NCI-H748 (cell line): ENCODE results near the gene ZNF248.
"Not testable (repeated sequence)": the region's sequence is repeated elsewhere in the genome, so short reads cannot be mapped to it uniquely, and the experiment has no call there.

Source experiments
- DNase-seq: peaks from one replicate; lab custom pipeline; 2025; ENCODE audit not compliant: unreplicated experiment; lab: John Stamatoyannopoulos, UW

Gene ZNF248

GRCh38 chr10:37857287-37858211 is at the start of gene ZNF248:
TSS of gene ZNF248 (minus strand) at chr10:37857610. CDS start at chr10:37856310, 1,300 bp downstream.
- DNase-seq = peak; percentile 96

DNA sequence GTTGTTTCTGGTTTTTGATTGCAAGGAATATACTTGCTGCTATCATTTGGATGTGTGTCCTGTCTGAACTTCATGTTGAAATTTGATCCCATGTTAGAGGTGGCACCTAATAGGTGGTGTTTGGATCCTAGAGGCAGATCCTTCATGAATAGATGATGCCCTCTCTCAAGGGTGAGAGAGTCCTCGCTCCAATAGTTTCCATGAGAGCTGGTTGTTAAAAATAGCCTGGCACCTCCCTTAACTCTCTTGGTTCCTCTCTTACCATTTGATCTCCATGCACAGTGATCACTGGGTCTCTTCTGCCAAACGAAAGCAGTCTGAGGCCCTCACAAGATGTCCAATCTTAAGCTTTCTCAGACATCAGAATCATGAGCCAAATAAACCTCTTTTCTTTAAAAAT is 49.0 kb upstream of the ZNF248 start:
- DNase-seq = no peak

GRCh38 chr10:37896436-37896835 is 39.0 kb upstream of the ZNF248 start:
- DNase-seq = no peak

- no peak for DNase-seq
These were observed 38.3 kb upstream of the ZNF248 start for GRCh38 chr10:37895674-37896073.

DNA sequence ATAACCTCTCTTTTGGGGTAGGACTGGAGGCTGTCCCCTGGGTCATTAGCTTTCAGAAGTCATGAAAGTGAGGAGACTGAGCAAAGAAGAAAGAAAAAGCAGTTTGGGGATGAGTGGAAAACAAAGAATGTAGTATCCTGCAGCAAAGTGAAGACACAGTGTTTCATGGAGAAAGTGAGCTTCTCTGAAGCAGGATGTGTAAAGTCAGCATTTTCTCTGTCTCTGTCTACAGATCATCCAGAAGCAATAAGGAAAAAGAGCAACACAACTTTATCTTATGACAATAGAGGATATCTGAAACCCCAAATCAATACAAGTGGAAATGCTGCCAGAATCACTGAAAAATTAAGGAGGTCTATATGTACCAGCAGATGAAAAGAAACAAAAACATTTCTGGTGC is 28.4 kb upstream of the ZNF248 start:
- DNase-seq = no peak

- no peak for DNase-seq
These were observed 15.5 kb upstream of the ZNF248 start for GRCh38 chr10:37872955-37873354.

GRCh38 chr10:37872283-37872682 is 14.9 kb upstream of the ZNF248 start:
- no peak for DNase-seq

- DNase-seq = no peak
These were observed 14.3 kb upstream of the ZNF248 start for GRCh38 chr10:37871568-37872251.

- DNase-seq = no peak
These were observed 13.7 kb upstream of the ZNF248 start for GRCh38 chr10:37871143-37871542.

DNA sequence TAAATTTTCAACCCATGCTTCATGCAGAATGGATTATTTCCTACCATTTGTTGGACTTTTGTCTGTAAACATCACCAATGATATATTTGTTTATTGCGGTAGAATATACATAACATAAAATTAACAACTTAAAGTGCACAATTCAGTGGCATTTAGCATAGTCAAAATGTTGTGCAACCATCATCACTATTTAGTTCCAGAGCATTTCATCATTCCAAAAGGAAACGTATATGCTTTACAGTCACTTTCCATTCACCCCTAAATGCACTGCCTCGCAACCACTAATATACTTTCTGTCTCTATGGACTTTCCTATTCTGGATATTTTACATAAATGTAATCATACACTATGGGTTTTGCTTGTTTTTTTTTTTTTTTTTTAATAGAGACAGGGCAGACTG is 11.4 kb upstream of the ZNF248 start:
- DNase-seq = no peak

- no peak for DNase-seq
These were observed 8.8 kb upstream of the ZNF248 start for GRCh38 chr10:37865957-37866803.

- DNase-seq = no peak
These were observed 7.9 kb upstream of the ZNF248 start for GRCh38 chr10:37865264-37865663.

GRCh38 chr10:37860494-37861190 is 3.2 kb upstream of the ZNF248 start:
- DNase-seq = no peak

GRCh38 chr10:37859270-37859669 is 1.9 kb upstream of the ZNF248 start:
- DNase-seq = not testable (repeated sequence)

GRCh38 chr10:37856881-37857286 is 526 bp downstream of the ZNF248 start:
- DNase-seq = peak; percentile 54

DNA sequence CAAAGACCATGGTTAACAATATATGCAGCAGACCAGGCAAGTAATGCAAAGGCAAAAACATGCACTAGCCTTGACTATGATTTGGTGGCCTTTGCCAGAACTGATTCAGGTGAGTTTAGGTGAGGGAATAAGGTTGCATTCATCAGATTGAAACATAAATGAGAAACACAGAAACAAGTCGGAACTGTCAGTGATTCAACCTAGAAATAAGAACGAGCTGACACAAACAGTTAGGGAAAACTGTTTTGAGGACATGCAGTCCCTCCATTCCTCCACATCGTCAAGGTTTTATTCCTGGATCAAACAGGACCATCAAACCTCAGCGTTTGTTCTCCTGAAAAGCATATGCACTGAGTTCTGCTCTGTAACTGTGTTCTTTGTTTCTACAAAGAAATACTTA is 1.8 kb downstream of the ZNF248 start:
- no peak for DNase-seq

GRCh38 chr10:37854626-37855025 is 2.8 kb downstream of the ZNF248 start:
- DNase-seq = no peak

GRCh38 chr10:37844644-37845043 is 12.8 kb downstream of the ZNF248 start:
- no peak for DNase-seq

DNA sequence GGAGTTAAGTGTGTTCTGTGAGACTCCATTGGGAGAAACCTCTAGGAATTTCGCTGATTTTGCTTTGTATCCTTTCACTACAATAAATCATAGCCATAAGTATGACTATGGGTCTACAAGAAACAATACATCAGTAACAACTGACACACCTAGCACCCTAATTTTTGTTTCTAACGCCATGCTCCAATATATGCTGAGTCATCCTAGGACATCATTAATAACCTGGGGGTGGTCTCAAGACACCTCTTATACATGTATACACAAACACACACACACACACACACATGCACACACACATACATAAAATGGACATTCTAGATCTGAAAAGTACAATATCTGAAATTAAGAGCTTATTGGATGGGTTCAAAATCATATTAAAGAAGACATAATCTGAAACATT is 18.2 kb downstream of the ZNF248 start:
- no peak for DNase-seq

DNA sequence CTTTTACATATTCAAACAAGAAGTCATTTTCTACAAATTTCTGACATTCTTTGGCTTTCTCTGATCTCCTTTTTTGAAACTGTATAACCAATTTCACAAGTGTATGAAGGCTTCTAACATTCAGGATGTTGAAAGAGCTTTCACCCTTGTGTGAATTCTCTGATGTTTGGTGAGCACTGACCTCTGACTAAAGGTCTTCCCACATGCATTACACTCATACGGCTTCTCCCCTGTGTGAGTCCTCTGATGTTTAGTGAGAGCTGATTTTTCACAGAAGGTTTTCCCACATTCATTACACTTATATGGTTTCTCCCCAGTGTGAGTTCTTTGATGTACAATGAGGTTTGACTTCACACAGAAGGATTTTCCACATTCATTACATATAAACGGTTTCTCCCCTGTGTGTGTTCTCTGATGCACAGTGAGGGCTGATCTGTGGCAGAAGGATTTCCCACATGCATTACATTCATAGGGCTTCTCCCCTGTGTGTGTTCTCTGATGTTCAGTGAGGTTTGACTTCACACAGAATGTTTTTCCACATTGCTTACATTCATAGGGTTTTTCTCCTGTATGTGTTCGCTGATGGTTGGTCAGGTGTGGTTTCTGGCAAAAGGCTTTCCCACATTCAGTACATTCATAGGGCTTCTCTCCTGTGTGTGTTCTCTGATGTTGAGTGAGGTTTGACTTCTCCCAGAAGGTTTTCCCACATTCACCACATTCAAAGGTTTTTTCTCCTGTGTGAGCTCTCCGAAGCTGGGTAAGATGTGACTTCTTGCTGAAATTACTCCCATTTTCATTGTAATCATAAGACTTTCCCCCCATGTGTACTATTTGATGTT is 25.7 kb downstream of the ZNF248 start:
- DNase-seq = no peak
